Measurements from ENCODE around the gene PRPSAP2.
"Not testable (repeated sequence)": the region's sequence is repeated elsewhere in the genome, so short reads cannot be mapped to it uniquely, and the experiment has no call there.

Gene PRPSAP2

DNA sequence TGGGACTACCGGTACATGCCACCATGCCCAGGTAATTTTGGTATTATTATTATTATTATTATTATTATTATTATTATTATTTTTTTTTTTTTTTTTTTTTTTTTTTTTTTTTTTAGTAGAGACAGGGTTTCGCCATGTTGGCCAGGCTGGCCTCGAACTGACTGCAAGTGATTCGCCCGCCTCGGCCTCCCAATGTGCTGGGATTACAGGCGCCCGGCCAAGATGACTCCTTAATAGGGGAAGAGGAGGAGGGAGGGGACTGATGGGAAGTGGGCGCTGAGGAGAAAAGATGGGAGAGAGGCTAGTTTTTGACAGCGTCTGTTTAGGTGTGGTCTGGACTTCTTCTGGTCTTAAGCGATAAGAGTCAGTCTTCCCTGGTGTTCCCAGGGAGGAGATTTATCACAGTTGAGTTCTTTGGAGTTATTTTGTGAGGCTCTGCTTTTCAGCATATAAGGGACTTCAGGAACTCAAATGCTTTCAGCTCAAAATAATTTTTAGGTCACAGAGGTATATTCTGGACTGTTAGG lies 59.6 kb downstream of the PRPSAP2 start:
- H3K9ac ChIP-seq (ENCODE audit: low read depth in 1 of 2, low read length in 2 of 2) = no peak overlapping the region
- no peak overlapping the region for H3K4me3 ChIP-seq (ENCODE audit: low read depth in 1 of 2, low read length in 2 of 2)
- no peaks in the 10 kb centered on the region for H3K9me3 ChIP-seq (ENCODE audit: control insufficient read depth in 1 of 2, low read length in 2 of 2)
- no peak overlapping the region for H3K27ac ChIP-seq (ENCODE audit: low read depth, low read length)
- peaks cover 21 to 24% of the 10 kb centered on the region in 2 donors for H3K4me1 ChIP-seq (ENCODE audit: control insufficient read depth in 1 of 2, insufficient read depth in 2 of 2, low read length in 2 of 2)
- peaks cover 6 to 27% of the 10 kb centered on the region in 2 donors for H3K36me3 ChIP-seq (ENCODE audit: control insufficient read depth in 1 of 2, insufficient read depth in 2 of 2, low read length in 2 of 2)
- H3K27me3 ChIP-seq (ENCODE audit: control insufficient read depth in 1 of 2, insufficient read depth in 2 of 2, low read length in 2 of 2) = no peaks in the 10 kb centered on the region

DNA sequence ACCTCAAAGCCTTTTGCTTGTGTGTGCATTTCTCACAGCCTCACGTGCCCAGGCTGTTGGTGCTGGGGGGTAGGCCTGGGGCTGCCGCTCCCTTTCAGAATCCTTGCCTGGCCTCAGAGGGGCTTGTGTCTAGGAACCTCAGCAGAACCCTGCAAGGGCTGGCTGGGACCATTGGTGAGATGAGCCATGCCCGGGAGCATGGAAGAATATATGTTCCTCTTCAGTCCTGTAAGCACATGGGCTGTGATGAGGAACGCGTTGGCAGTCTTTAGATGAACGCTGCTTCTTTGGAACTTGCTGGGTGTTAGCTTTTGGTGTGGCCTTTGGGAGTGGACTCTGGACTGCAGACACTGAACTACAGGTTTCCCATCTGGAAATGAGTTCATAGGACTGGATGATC lies 62.0 kb downstream of the PRPSAP2 start:
- Histone ChIP-seq H3K9ac (ENCODE audit: low read depth in 1 of 2, low read length in 2 of 2) (no peak overlapping the region), H3K27ac (ENCODE audit: low read depth, low read length) (no peak overlapping the region), H3K4me3 (ENCODE audit: low read depth in 1 of 2, low read length in 2 of 2) (no peak overlapping the region), H3K27me3 (ENCODE audit: control insufficient read depth in 1 of 2, insufficient read depth in 2 of 2, low read length in 2 of 2) (no peaks in the 10 kb centered on the region), H3K9me3 (ENCODE audit: control insufficient read depth in 1 of 2, low read length in 2 of 2) (no peaks in the 10 kb centered on the region), H3K36me3 (ENCODE audit: control insufficient read depth in 1 of 2, insufficient read depth in 2 of 2, low read length in 2 of 2) (peaks cover 6 to 26% of the 10 kb centered on the region in 2 donors), H3K4me1 (ENCODE audit: control insufficient read depth in 1 of 2, insufficient read depth in 2 of 2, low read length in 2 of 2) (peaks cover 21 to 24% of the 10 kb centered on the region in 2 donors)

DNA sequence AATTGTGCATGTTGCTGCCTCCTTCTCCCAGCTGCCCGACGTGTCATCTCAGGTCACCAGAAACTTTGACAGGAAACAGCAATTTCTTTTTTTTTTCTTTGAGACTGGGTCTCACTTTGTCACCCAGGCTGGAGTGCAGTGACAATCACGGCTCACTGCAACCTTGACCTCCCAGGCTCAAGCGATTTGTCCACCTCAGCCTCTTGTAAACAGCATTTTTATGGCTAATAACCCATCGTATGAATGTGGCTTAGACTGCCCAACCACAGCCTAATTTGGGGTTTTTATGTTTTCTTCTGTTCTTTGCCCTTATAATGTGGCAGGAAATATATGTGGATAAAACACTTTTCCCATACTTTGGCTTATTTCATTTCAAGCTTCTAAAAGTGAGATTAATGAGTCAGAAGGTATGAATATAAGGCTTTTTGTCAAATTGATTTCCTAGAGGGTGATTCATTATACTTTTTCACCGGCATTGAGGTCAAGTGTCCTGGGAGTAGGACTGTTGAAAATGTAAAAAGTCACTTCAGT lies 63.0 kb downstream of the PRPSAP2 start:
- no peak overlapping the region for H3K9ac ChIP-seq (ENCODE audit: low read depth in 1 of 2, low read length in 2 of 2)
- H3K9me3 ChIP-seq (ENCODE audit: control insufficient read depth in 1 of 2, low read length in 2 of 2) = no peaks in the 10 kb centered on the region
- H3K27ac ChIP-seq (ENCODE audit: low read depth, low read length) = no peak overlapping the region
- no peaks in the 10 kb centered on the region for H3K27me3 ChIP-seq (ENCODE audit: control insufficient read depth in 1 of 2, insufficient read depth in 2 of 2, low read length in 2 of 2)
- H3K36me3 ChIP-seq (ENCODE audit: control insufficient read depth in 1 of 2, insufficient read depth in 2 of 2, low read length in 2 of 2) = peaks cover 11 to 26% of the 10 kb centered on the region in 2 donors
- H3K4me3 ChIP-seq (ENCODE audit: low read depth in 1 of 2, low read length in 2 of 2) = no peak overlapping the region
- H3K4me1 ChIP-seq (ENCODE audit: control insufficient read depth in 1 of 2, insufficient read depth in 2 of 2, low read length in 2 of 2) = peaks cover 21 to 24% of the 10 kb centered on the region in 2 donors

DNA sequence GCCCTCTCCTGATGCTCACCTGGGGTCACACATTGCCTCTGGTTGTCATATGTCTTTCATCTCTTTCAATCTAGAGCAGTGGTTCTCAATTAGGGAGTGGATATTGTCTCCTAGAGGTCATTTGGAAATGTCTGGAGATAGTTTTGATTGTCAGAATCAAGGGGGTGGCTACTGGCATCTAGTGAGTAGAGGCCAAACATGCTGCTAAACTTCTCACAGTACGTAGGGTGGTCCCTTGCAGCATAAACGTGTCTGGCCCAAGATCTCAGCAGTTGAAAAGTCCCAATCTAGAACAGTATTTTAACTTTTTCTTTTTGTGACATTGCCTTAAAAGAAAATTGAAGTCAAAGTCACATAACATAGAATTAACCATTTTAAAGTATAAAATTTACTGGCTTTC lies 63.6 kb downstream of the PRPSAP2 start:
- Histone ChIP-seq H3K9ac (ENCODE audit: low read depth in 1 of 2, low read length in 2 of 2) (no peak overlapping the region), H3K36me3 (ENCODE audit: control insufficient read depth in 1 of 2, insufficient read depth in 2 of 2, low read length in 2 of 2) (peaks cover 11 to 26% of the 10 kb centered on the region in 2 donors), H3K4me3 (ENCODE audit: low read depth in 1 of 2, low read length in 2 of 2) (no peak overlapping the region), H3K27ac (ENCODE audit: low read depth, low read length) (no peak overlapping the region), H3K27me3 (ENCODE audit: control insufficient read depth in 1 of 2, insufficient read depth in 2 of 2, low read length in 2 of 2) (no peaks in the 10 kb centered on the region), H3K4me1 (ENCODE audit: control insufficient read depth in 1 of 2, insufficient read depth in 2 of 2, low read length in 2 of 2) (peaks cover 21 to 24% of the 10 kb centered on the region in 2 donors), H3K9me3 (ENCODE audit: control insufficient read depth in 1 of 2, low read length in 2 of 2) (no peaks in the 10 kb centered on the region)

DNA sequence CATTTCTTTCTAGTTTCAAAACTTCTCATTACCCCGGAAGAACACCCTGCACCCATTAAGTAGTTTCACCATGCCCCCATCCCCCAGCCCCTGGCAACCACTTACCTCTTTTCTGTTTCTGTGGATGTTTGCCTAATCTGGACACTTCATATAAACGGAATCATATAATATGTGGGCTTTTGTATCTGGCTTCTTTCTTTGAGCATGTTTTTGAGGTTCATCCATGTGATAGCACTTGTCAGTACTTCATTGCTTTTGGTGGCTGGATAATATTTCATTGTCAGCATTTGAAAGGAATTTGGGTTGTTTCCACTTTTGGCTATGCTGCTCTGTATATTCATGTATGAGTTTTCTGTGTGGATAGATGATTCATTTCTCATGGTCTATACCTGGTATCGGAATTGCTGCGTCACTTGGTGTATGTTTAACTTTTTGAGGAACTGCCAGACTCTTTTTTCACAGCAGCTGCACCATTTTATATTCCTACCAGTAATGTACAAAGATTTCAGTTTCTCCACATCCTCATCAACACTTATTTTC lies 64.1 kb downstream of the PRPSAP2 start:
- H3K27me3 ChIP-seq (ENCODE audit: control insufficient read depth in 1 of 2, insufficient read depth in 2 of 2, low read length in 2 of 2) = no peaks in the 10 kb centered on the region
- H3K4me1 ChIP-seq (ENCODE audit: control insufficient read depth in 1 of 2, insufficient read depth in 2 of 2, low read length in 2 of 2) = peaks cover 21 to 24% of the 10 kb centered on the region in 2 donors
- peaks cover 11 to 27% of the 10 kb centered on the region in 2 donors for H3K36me3 ChIP-seq (ENCODE audit: control insufficient read depth in 1 of 2, insufficient read depth in 2 of 2, low read length in 2 of 2)
- no peak overlapping the region for H3K4me3 ChIP-seq (ENCODE audit: low read depth in 1 of 2, low read length in 2 of 2)
- no peaks in the 10 kb centered on the region for H3K9me3 ChIP-seq (ENCODE audit: control insufficient read depth in 1 of 2, low read length in 2 of 2)
- no peak overlapping the region for H3K27ac ChIP-seq (ENCODE audit: low read depth, low read length)
- H3K9ac ChIP-seq (ENCODE audit: low read depth in 1 of 2, low read length in 2 of 2) = peak overlapping the region in 1 of 2 donors; percentile 33

DNA sequence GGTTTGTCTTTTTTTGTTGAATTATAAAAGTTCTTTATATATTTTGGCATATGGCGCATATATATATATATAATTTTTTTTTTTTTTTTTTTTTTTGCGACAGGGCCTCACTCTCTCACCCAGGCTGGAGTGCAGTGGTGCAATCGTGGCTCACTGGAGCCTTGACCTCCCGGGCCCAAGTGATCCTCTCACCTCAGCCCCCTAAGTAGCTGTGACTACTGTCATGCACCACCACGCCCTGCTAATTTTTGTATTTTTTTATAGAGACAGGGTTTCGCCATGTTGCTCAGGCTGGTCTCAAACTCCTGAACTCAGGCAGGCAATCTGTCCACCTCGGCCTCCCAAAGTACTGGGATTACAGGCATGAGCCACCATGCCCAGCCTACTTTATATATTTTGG lies 64.7 kb downstream of the PRPSAP2 start:
- H3K9ac ChIP-seq (ENCODE audit: low read depth in 1 of 2, low read length in 2 of 2); H3K4me3 ChIP-seq (ENCODE audit: low read depth in 1 of 2, low read length in 2 of 2); H3K27ac ChIP-seq (ENCODE audit: low read depth, low read length); H3K27me3 ChIP-seq (ENCODE audit: control insufficient read depth in 1 of 2, insufficient read depth in 2 of 2, low read length in 2 of 2); H3K9me3 ChIP-seq (ENCODE audit: control insufficient read depth in 1 of 2, low read length in 2 of 2): not testable (repeated sequence)
- Histone ChIP-seq H3K36me3 (ENCODE audit: control insufficient read depth in 1 of 2, insufficient read depth in 2 of 2, low read length in 2 of 2) (peaks cover 11 to 33% of the 10 kb centered on the region in 2 donors), H3K4me1 (ENCODE audit: control insufficient read depth in 1 of 2, insufficient read depth in 2 of 2, low read length in 2 of 2) (peaks cover 21 to 24% of the 10 kb centered on the region in 2 donors)

DNA sequence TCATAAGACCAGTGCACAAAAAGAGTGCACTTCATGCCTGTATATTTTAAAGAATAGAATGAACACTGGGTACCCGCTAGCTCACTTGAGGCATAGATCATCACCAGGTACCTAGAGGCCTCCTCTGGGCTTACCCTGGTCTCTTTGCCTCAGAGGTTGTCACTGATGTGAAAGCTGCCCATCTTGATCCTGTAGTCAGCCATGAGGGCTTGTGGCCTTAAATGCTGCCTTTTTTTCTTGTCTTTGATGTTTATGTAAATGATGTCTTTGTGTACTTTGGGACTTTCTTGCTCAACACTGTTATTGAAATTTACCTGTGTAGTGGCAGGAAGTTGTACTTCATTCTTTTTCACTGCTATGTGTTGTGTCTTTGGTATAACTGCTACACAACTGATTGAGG lies 67.3 kb downstream of the PRPSAP2 start:
- H3K4me1 ChIP-seq (ENCODE audit: control insufficient read depth in 1 of 2, insufficient read depth in 2 of 2, low read length in 2 of 2) = peaks cover 17 to 18% of the 10 kb centered on the region in 2 donors
- peaks cover 17 to 46% of the 10 kb centered on the region in 2 donors for H3K36me3 ChIP-seq (ENCODE audit: control insufficient read depth in 1 of 2, insufficient read depth in 2 of 2, low read length in 2 of 2)
- H3K9ac ChIP-seq (ENCODE audit: low read depth in 1 of 2, low read length in 2 of 2) = no peak overlapping the region
- H3K9me3 ChIP-seq (ENCODE audit: control insufficient read depth in 1 of 2, low read length in 2 of 2) = no peaks in the 10 kb centered on the region
- H3K4me3 ChIP-seq (ENCODE audit: low read depth in 1 of 2, low read length in 2 of 2) = no peak overlapping the region
- no peak overlapping the region for H3K27ac ChIP-seq (ENCODE audit: low read depth, low read length)
- H3K27me3 ChIP-seq (ENCODE audit: control insufficient read depth in 1 of 2, insufficient read depth in 2 of 2, low read length in 2 of 2) = no peaks in the 10 kb centered on the region

DNA sequence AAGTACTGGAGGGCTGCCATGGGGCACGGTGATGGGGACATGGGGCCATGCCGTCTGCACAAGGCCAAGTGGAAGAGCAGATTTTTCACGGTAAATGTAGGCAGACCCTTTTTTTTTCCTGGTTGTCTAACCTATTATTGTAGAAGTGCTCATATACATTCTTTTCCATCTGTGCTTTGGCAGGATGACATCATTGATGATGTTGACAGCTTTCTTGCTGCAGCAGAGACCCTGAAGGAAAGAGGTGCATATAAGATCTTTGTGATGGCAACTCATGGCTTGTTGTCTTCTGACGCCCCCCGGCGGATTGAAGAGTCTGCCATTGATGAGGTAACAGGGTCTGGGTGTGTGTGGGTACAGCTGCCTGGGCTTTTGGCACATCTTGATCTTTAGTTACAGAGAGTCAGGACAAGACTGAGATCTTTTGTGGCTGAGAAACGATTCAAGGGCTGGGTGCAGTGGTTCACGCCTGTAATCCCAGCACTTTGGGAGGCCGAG lies 70.7 kb downstream of the PRPSAP2 start:
- Histone ChIP-seq H3K27me3 (ENCODE audit: control insufficient read depth in 1 of 2, insufficient read depth in 2 of 2, low read length in 2 of 2) (no peaks in the 10 kb centered on the region), H3K9me3 (ENCODE audit: control insufficient read depth in 1 of 2, low read length in 2 of 2) (no peaks in the 10 kb centered on the region), H3K9ac (ENCODE audit: low read depth in 1 of 2, low read length in 2 of 2) (no peak overlapping the region), H3K36me3 (ENCODE audit: control insufficient read depth in 1 of 2, insufficient read depth in 2 of 2, low read length in 2 of 2) (peaks cover 23 to 57% of the 10 kb centered on the region in 2 donors), H3K27ac (ENCODE audit: low read depth, low read length) (no peak overlapping the region), H3K4me3 (ENCODE audit: low read depth in 1 of 2, low read length in 2 of 2) (no peak overlapping the region), H3K4me1 (ENCODE audit: control insufficient read depth in 1 of 2, insufficient read depth in 2 of 2, low read length in 2 of 2) (no peaks in the 10 kb centered on the region)

DNA sequence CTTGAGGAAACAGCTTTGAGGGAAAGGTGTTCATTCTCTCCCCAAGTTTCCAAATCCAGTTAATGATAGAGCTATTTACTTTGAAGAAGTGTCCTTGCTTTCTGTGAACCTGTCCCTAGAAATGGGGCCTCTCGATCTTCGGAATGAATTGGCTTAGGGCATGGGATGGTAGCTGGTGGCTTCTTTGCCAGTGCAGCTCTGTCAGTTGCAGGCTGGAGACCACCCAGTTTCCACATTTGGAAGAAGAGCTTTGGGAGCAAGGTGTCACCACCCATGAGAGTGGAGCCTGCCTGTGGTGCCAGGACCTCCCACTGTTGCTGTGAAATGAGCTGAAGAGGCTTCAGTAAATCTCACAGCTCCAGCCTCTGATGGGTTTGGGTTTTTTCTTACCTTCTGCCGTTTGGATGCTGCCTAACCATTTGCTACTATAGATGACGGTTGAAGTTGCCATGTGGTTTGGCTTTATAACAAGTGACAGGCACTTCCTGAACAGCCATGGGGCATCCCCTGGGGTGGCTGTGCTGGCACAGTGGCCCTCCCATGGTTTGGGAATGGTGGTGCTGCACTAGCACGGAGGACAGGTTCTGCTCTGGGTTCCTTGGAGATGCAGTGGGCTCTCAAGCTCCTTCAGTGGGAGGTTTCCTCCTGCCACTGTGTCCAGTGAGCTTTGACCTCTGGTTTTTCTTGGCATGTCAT lies 74.6 kb downstream of the PRPSAP2 start:
- no peaks in the 10 kb centered on the region for H3K9me3 ChIP-seq (ENCODE audit: control insufficient read depth in 1 of 2, low read length in 2 of 2)
- peaks cover 18 to 32% of the 10 kb centered on the region in 2 donors for H3K36me3 ChIP-seq (ENCODE audit: control insufficient read depth in 1 of 2, insufficient read depth in 2 of 2, low read length in 2 of 2)
- H3K27me3 ChIP-seq (ENCODE audit: control insufficient read depth in 1 of 2, insufficient read depth in 2 of 2, low read length in 2 of 2) = no peaks in the 10 kb centered on the region
- no peak overlapping the region for H3K9ac ChIP-seq (ENCODE audit: low read depth in 1 of 2, low read length in 2 of 2)
- H3K27ac ChIP-seq (ENCODE audit: low read depth, low read length) = no peak overlapping the region
- no peaks in the 10 kb centered on the region for H3K4me1 ChIP-seq (ENCODE audit: control insufficient read depth in 1 of 2, insufficient read depth in 2 of 2, low read length in 2 of 2)
- H3K4me3 ChIP-seq (ENCODE audit: low read depth in 1 of 2, low read length in 2 of 2) = no peak overlapping the region
